VCaP (cell line): Measurements from ENCODE around the gene PGM2L1.

Source experiments
- H3K27ac ChIP-seq: fragments of 450-650 bp; 2 replicates; pipeline ENCODE4 v1.5.1; 2017
- CTCF ChIP-seq: fragments of 450-650 bp; conservative IDR thresholded peaks from 2 replicates; pipeline ENCODE4 v1.5.1; 2017; ENCODE audit warnings: mild to moderate bottlenecking, moderate library complexity

The PGM2L1 gene

DNA sequence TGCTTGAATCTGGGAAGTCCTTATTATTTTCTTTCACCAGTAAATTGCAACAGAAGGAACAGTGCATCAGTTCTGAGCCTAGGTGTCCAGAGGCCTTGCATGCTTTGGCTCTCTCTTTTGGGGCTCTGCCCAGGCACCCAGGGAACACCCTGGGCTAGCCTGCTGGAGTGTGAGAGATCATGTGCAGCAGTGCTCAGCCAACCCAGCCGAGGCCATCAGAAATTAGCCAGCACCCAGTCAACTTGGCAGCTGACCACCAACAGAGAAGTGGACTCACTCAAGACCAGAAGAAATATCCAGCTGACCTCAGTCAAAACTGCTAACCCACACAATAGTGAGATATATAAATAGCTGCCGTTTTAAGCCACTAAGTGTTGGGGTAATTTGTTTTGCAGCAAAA lies 75.6 kb downstream of the PGM2L1 start:
- TF ChIP-seq CTCF = no peak
- H3K27ac ChIP-seq = no peak overlapping the region

DNA sequence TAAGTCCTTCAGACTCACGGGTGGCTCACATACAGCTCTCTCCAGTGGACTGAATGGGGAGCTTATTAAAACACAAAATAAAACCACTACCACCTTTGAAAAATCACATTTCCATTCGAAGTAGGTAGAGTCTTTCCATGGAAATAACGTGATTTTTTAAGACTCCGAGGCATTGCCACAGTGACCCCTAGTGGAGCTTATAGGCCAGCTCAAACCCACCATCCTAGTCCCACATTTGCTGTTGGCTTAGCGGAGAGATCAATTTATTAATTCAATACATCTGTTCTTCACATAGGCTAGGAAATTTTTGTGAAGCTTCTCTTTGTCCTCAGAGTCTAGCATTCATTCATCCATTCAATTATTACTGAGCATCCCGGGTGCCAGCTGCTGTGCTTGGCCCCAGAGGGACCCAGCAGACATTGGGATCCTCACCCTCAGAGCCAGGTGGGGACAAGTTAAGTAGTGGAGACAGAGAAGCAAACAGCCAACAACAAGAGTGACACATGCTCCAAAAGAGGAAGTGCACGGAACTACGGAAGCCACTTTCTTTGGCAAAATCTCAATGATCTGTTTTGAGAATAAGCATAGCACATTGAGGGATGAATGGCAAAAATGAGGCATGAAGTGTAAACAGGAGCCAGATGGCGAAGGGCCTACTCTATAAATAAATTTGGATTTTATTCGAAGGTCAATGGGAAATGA lies 76.6 kb downstream of the PGM2L1 start:
- H3K27ac ChIP-seq = no peak overlapping the region
- peak; percentile 63 for TF ChIP-seq CTCF

GRCh38 chr11:74320538-74320937 lies 77.7 kb downstream of the PGM2L1 start:
- H3K27ac ChIP-seq = no peak overlapping the region
- no peak for TF ChIP-seq CTCF

GRCh38 chr11:74319139-74319816 lies 79.0 kb downstream of the PGM2L1 start:
- no peak overlapping the region for H3K27ac ChIP-seq
- no peak for TF ChIP-seq CTCF

- H3K27ac ChIP-seq = no peak overlapping the region
- TF ChIP-seq CTCF = no peak
Observed at GRCh38 chr11:74318241-74318932, 79.8 kb downstream of the PGM2L1 start.

- no peak for TF ChIP-seq CTCF
- no peak overlapping the region for H3K27ac ChIP-seq
Observed at GRCh38 chr11:74316772-74317505, 81.3 kb downstream of the PGM2L1 start.

GRCh38 chr11:74312326-74312725 lies 85.9 kb downstream of the PGM2L1 start:
- no peak overlapping the region for H3K27ac ChIP-seq
- no peak for TF ChIP-seq CTCF
